GM19239 (cell line): ENCODE data around the gene SCN7A.

Source experiments
- DNase-seq: peaks from one replicate; pipeline ENCODE4 v3.0.0; 2011; ENCODE audit warnings: low spot score; ENCODE audit not compliant: insufficient read length
- FAIRE-seq: peaks from 2 replicates; lab custom pipeline; 2011; peaks lifted over from hg19 to GRCh38; lab: Jason Lieb, UNC

The SCN7A gene

GRCh38 chr2:166494140-166494624 is at the start of gene SCN7A:
Gene SCN7A (minus strand): TSS chr2:166494249. CDS start chr2:166477696, 16,553 bp downstream.
- FAIRE-seq (no peak), DNase-seq (no peak)

GRCh38 chr2:166539340-166540162 is 45.5 kb upstream of the SCN7A start:
- DNase-seq, result peak; percentile 1
- FAIRE-seq, result peak; percentile 90

GRCh38 chr2:166536111-166536510 is 42.1 kb upstream of the SCN7A start:
- no peak for DNase-seq
- FAIRE-seq, result no peak

GRCh38 chr2:166521155-166521554 is 27.1 kb upstream of the SCN7A start:
- no peak for FAIRE-seq

GRCh38 chr2:166520604-166521003 is 26.6 kb upstream of the SCN7A start:
- DNase-seq (no peak), FAIRE-seq (no peak)

More at GRCh38 chr2:166521155-166521554, 27.1 kb upstream of the SCN7A start:
- DNase-seq, result no peak

DNA sequence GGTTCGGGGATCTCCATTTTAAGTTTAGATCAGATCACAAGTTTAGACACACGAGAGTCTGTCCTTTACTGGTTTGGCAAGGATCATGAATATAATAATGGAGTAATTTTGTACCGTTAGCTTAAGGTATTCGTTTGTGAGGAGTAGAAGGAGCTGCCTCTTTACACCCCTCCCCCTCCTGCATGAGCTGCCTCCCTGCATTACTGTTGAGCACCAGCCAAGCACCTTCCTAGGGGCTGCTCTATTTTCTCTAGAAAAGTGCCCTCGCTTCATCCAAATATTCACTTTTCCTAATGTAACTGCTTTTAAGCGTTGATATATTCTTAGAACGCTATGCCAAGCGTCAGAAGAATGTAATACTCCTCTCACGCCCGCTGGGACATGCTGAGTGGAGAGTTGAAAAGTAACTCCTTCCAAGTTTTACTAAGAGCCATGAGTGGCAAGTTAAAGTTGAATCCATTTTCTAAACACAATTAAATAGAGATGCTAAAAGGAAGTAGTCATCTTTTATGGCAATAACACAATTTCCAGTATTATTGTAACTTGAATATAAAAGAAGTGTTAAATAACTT is 25.4 kb upstream of the SCN7A start:
- no peak for FAIRE-seq

GRCh38 chr2:166518634-166519390 is 24.8 kb upstream of the SCN7A start:
- FAIRE-seq (no peak), DNase-seq (no peak)

More for the DNA sequence above, 25.4 kb upstream of the SCN7A start:
- DNase-seq, result no peak

- FAIRE-seq, result no peak
- no peak for DNase-seq
These were observed 23.5 kb upstream of the SCN7A start for GRCh38 chr2:166517533-166518061.

DNA sequence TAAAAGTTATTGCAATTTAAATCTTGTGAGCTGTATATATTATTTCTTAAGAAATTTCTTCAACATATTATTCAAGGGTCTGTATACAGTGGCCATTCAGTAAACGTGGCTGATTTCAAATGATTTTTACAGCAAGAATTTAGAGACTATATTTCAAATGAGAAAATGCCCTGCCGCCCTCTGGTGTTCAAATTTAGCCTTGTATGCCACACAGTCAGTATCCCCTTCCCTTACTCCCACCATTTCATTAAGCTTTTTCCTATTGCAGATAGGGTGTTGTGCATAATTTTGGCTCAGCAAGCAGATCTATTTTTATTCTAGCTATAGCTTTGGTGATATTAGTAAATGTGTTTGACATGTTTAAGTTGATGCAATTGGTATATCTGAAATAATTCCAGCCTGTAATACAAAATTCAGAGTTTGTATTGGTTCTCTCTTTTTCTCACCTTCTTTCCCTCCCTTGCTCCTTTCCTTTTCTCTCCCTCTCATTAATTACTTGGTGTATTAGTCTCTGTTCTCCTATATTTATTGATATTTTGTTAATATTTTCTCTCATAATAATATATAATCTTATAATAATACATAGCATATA is 22.8 kb upstream of the SCN7A start:
- no peak for DNase-seq
- no peak for FAIRE-seq

GRCh38 chr2:166513952-166514351 is 19.9 kb upstream of the SCN7A start:
- DNase-seq, result no peak
- no peak for FAIRE-seq

DNA sequence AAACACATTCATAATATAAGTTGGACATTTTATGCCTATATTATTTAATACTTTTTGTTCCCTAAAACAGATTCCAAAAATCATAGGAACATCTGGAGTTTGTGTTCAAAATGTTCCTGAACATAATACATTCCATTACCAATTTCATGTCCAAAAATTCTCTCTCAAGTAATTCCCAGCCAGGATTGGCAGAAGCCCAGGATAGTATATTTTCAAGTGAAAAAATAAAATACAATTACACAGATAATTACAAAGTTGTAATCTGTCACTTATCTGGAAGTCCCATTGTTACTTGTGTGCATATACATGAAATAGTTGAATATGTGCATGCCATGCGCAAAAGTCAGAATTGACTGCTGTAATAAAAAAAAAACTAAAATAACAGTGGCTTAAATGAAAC is 5.2 kb upstream of the SCN7A start:
- DNase-seq, result no peak
- FAIRE-seq, result no peak

DNA sequence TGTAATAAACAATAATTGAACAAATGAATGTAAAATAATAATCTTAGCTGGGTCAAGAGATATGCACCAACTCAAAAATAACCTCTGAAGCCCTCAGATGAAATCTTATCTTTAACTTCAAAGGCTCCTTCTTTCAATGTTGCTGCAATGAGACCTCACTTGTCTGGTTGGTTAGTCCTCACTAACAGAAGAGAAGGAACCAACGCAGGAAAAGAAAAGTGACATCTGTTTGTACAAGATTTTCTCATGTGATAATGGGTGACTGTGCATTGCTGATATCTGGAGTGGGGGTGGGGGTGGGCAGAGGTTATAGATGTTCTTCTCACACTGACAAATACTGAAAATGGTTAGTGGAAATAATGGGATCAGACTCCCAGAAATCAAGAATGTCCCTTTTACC is 2.6 kb downstream of the SCN7A start:
- DNase-seq, result no peak
- FAIRE-seq, result no peak

DNA sequence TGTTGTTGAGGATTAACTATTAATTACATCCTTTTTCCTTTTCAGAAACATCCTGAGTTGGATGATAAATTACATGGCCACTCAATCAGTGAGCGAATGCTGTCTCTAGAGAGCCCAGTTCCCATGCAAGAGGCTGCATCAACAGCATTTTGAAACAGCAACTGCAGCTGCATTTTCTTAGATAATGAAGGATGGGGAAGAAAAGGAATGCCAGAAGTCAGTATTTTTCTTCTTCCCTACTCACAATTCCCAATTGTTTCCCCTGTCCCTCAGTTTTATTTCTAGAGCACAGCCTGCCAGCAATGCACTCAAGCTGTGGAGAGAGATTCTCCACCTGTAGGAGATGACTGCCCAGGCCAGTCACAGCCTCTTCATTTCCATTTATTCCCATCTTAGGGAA is 6.9 kb downstream of the SCN7A start:
- DNase-seq (no peak), FAIRE-seq (no peak)

- DNase-seq, result no peak
- FAIRE-seq, result no peak
These were observed 8.4 kb downstream of the SCN7A start for GRCh38 chr2:166485558-166486178.

- DNase-seq (no peak), FAIRE-seq (no peak)
These were observed 21.7 kb downstream of the SCN7A start for GRCh38 chr2:166472332-166472731.

- no peak for FAIRE-seq
- no peak for DNase-seq
These were observed 25.7 kb downstream of the SCN7A start for GRCh38 chr2:166468124-166469024.

- FAIRE-seq, result no peak
These were observed 29.9 kb downstream of the SCN7A start for GRCh38 chr2:166464187-166464586.

DNA sequence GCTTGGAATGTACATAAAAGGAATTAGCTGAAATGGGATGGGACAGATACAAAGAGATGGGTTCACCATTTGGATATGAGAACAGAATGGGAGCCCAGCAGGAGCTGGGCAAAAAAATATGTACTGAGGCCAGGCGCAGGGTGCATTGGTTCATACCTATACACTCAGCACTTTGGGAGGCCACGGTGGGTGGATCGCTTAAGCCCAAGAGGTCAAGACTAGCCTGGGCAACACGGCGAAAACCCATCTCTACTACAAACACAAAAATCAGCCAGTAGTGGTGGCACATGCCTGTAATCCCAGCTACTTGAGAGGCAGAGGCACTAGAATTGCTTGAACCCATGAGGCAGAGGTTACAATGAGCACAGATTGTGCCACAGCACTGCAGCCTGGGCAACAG is 30.4 kb downstream of the SCN7A start:
- DNase-seq (no peak), FAIRE-seq (no peak)

More at GRCh38 chr2:166464187-166464586, 29.9 kb downstream of the SCN7A start:
- no peak for DNase-seq

DNA sequence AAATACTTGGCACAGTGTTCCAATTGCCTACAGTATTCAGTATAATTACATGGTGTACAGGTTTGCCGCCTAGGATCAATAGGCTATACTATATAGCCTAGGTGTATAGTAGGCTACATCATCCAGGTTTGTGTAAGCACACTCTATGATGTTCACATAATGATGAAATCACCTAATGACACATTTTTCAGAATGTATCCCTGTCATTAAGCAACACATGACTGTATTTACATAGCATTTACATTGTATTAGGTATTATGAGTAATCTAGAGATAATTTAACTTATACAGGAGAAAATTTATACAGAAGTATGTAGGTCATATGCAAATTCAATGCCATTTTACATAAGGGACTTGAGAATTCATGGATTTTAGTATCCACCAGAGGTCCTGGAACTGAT is 35.4 kb downstream of the SCN7A start:
- no peak for FAIRE-seq
- no peak for DNase-seq
